ENCODE data around the gene M1AP. TPM values are rescaled to one million over a fixed set of nuclear protein-coding genes. Genes with fewer than 3 reads are reported as not detected.

The M1AP gene
- total and polyA plus RNA-seq, 2 donors (not counting 1 experiment from before 2014, with no cell fraction given): not detected

DNA sequence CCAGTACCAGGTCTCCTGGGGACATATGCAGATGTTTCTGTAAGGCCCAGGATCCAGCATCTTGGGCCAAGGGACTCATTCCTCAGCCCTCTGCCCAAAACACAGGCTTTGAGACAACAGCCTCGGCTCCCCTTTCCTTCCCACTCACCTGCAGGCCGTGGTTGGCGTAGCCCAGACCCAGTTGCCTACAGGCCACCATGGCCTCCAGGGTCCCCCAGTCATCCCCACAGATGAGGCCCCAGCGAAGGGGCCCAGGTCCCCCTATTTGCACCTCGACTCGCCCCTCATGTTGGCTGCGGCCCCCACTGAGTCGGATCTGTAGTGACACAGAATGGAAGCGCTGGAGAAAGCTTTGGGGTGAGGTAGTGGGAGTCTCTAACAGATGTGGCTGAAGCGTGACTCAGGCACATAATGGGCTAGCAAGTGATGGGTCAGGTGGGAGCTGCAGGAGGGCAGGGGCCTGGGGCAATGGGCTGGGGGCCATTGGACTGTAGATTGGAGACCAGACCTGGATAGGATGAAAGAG is 112.6 kb downstream of the M1AP start:
- H3K27me3 ChIP-seq (ENCODE audit: control insufficient read depth, insufficient read depth, low read length): peaks cover 2% of the 10 kb centered on the region
- H3K4me3 ChIP-seq (replicated peaks in 1 of 4; ENCODE audit: control extremely low read depth in 1 of 4, insufficient read depth in 1 of 4, low read depth in 3 of 4, low read length in 4 of 4): no peak overlapping the region
- no peaks in the 10 kb centered on the region for H3K9me3 ChIP-seq (ENCODE audit: control insufficient read depth, insufficient read depth, low read depth, low read length)
- H3K4me2 ChIP-seq (ENCODE audit: extremely low read depth, insufficient read depth, low read length): no peak overlapping the region
- H3K27ac ChIP-seq (ENCODE audit: insufficient read depth, low read length): no peak overlapping the region
- no peak overlapping the region for H2AFZ ChIP-seq (ENCODE audit: low read length)
- H4K20me1 ChIP-seq (ENCODE audit: control insufficient read depth, extremely low read depth, insufficient read depth, low read length): no peaks in the 10 kb centered on the region
- no peak overlapping the region for H3K9ac ChIP-seq (ENCODE audit: insufficient read depth, low read length)
- H3K4me1 ChIP-seq (ENCODE audit: control insufficient read depth, extremely low read depth, insufficient read depth, low read length): peaks cover 7% of the 10 kb centered on the region
- TF ChIP-seq, protein P1, sequence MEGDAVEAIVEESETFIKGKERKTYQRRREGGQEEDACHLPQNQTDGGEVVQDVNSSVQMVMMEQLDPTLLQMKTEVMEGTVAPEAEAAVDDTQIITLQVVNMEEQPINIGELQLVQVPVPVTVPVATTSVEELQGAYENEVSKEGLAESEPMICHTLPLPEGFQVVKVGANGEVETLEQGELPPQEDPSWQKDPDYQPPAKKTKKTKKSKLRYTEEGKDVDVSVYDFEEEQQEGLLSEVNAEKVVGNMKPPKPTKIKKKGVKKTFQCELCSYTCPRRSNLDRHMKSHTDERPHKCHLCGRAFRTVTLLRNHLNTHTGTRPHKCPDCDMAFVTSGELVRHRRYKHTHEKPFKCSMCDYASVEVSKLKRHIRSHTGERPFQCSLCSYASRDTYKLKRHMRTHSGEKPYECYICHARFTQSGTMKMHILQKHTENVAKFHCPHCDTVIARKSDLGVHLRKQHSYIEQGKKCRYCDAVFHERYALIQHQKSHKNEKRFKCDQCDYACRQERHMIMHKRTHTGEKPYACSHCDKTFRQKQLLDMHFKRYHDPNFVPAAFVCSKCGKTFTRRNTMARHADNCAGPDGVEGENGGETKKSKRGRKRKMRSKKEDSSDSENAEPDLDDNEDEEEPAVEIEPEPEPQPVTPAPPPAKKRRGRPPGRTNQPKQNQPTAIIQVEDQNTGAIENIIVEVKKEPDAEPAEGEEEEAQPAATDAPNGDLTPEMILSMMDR (conservative IDR thresholded peaks at IDR 0.05 in 1 of 2, IDR thresholded peaks at IDR 0.05 in 1 of 2; ENCODE audit: low read depth in 1 of 2, low read length in 2 of 2): no peak
- TF ChIP-seq EZH2 (IDR thresholded peaks at IDR 0.05; ENCODE audit: low read length, missing control alignments): no peak
- peaks cover 5% of the 10 kb centered on the region for H3K36me3 ChIP-seq (ENCODE audit: control insufficient read depth, insufficient read depth, low read length)
- H3K79me2 ChIP-seq (ENCODE audit: control insufficient read depth, insufficient read depth, low read length): peaks cover 1% of the 10 kb centered on the region
- DNase-seq (ENCODE audit: low read depth in 2 of 2): no peak

DNA sequence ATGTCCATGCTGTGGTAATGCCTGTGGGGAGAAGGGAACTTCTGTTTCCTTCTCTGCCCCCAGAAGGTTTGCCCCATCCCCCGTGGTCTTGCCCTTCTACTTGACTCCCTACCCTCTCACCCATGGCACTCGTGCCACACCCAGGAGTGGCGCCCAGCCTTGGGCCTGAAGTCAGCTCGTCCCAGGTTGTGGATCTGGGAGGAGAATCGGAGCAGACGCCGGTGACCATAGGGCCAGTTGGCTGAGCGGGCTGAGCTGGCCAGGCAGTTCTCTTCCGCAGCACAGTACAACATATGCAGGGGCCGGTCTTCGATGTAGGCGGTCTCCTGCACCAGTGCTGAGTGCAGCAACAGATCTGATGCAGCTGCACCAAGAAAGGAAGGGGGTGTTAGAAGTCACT is 113.7 kb downstream of the M1AP start:
- no peak overlapping the region for H3K9ac ChIP-seq (ENCODE audit: insufficient read depth, low read length)
- peaks cover 5% of the 10 kb centered on the region for H3K36me3 ChIP-seq (ENCODE audit: control insufficient read depth, insufficient read depth, low read length)
- H3K9me3 ChIP-seq (ENCODE audit: control insufficient read depth, insufficient read depth, low read depth, low read length): no peaks in the 10 kb centered on the region
- H3K4me2 ChIP-seq (ENCODE audit: extremely low read depth, insufficient read depth, low read length): no peak overlapping the region
- peaks cover 2% of the 10 kb centered on the region for H3K79me2 ChIP-seq (ENCODE audit: control insufficient read depth, insufficient read depth, low read length)
- DNase-seq (ENCODE audit: low read depth in 2 of 2): no peak
- peaks cover 7% of the 10 kb centered on the region for H3K4me1 ChIP-seq (ENCODE audit: control insufficient read depth, extremely low read depth, insufficient read depth, low read length)
- no peak overlapping the region for H3K4me3 ChIP-seq (replicated peaks in 1 of 4; ENCODE audit: control extremely low read depth in 1 of 4, insufficient read depth in 1 of 4, low read depth in 3 of 4, low read length in 4 of 4)
- H4K20me1 ChIP-seq (ENCODE audit: control insufficient read depth, extremely low read depth, insufficient read depth, low read length): no peaks in the 10 kb centered on the region
- no peak overlapping the region for H2AFZ ChIP-seq (ENCODE audit: low read length)
- no peak for TF ChIP-seq EZH2 (IDR thresholded peaks at IDR 0.05; ENCODE audit: low read length, missing control alignments)
- TF ChIP-seq, protein P1 (conservative IDR thresholded peaks at IDR 0.05 in 1 of 2, IDR thresholded peaks at IDR 0.05 in 1 of 2; ENCODE audit: low read depth in 1 of 2, low read length in 2 of 2): no peak
- H3K27ac ChIP-seq (ENCODE audit: insufficient read depth, low read length): no peak overlapping the region
- peaks cover 2% of the 10 kb centered on the region for H3K27me3 ChIP-seq (ENCODE audit: control insufficient read depth, insufficient read depth, low read length)

DNA sequence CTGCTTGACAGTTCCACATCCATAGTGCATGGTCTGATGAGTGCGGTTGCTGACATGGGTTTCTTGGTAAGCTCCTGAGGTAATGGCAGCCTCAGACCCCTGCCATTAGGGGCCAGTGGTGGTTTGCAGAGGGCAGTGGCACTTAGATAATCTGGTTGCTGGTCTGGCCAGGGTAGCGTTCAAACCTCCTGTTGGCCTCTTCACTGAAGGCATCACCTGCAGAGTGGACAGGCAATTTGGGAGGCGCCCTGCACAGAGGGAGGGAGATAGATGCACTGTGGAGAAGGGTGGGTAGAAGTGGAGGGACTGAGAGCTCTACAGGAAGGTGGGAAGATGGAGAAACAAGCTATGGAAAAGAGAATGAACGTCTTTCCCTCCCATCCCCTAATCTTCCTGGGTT is 114.7 kb downstream of the M1AP start:
- H3K9me3 ChIP-seq (ENCODE audit: control insufficient read depth, insufficient read depth, low read depth, low read length): no peaks in the 10 kb centered on the region
- H3K4me3 ChIP-seq (replicated peaks in 1 of 4; ENCODE audit: control extremely low read depth in 1 of 4, insufficient read depth in 1 of 4, low read depth in 3 of 4, low read length in 4 of 4): no peak overlapping the region
- no peak overlapping the region for H3K27ac ChIP-seq (ENCODE audit: insufficient read depth, low read length)
- no peak for TF ChIP-seq EZH2 (IDR thresholded peaks at IDR 0.05; ENCODE audit: low read length, missing control alignments)
- TF ChIP-seq, protein P1 (conservative IDR thresholded peaks at IDR 0.05 in 1 of 2, IDR thresholded peaks at IDR 0.05 in 1 of 2; ENCODE audit: low read depth in 1 of 2, low read length in 2 of 2): no peak
- peaks cover 5% of the 10 kb centered on the region for H3K36me3 ChIP-seq (ENCODE audit: control insufficient read depth, insufficient read depth, low read length)
- no peak for DNase-seq (ENCODE audit: low read depth in 2 of 2)
- no peak overlapping the region for H3K9ac ChIP-seq (ENCODE audit: insufficient read depth, low read length)
- H3K79me2 ChIP-seq (ENCODE audit: control insufficient read depth, insufficient read depth, low read length): peaks cover 12% of the 10 kb centered on the region
- H2AFZ ChIP-seq (ENCODE audit: low read length): no peak overlapping the region
- H3K27me3 ChIP-seq (ENCODE audit: control insufficient read depth, insufficient read depth, low read length): peaks cover 2% of the 10 kb centered on the region
- H3K4me2 ChIP-seq (ENCODE audit: extremely low read depth, insufficient read depth, low read length): no peak overlapping the region
- peaks cover 7% of the 10 kb centered on the region for H3K4me1 ChIP-seq (ENCODE audit: control insufficient read depth, extremely low read depth, insufficient read depth, low read length)
- H4K20me1 ChIP-seq (ENCODE audit: control insufficient read depth, extremely low read depth, insufficient read depth, low read length): no peaks in the 10 kb centered on the region

Data from fibroblast of lung (primary cell).